ENCODE data around the gene TENM4. TPM values are rescaled to one million over a fixed set of nuclear protein-coding genes. Genes with fewer than 3 reads are reported as not detected.

TENM4 gene
- total and polyA plus RNA-seq, 2 of the 8 experiments (the other 6 are each of a cell fraction or from before 2014, with no cell fraction given), result 3.5 to 7.2 TPM

DNA sequence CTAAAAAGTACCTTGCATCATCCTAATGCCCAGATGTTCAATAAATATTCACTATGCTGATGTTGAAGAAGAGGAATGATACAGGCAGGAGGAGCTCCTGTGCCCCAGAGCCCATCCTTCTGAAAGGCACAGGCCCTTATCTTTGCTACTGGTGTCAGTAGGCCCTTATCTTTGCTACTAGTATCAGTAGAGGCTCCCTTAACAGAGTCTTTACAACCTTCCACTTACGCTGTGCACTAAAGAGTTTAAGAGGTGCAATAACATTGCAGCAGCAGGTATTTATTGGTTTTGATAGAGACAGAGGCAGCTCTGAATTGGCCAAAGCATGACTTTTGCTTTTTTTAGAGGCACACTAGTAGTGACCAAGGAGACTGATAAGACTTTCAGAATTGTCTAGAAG, 174.4 kb downstream of the TENM4 start (continued):
- TF ChIP-seq, protein P1, sequence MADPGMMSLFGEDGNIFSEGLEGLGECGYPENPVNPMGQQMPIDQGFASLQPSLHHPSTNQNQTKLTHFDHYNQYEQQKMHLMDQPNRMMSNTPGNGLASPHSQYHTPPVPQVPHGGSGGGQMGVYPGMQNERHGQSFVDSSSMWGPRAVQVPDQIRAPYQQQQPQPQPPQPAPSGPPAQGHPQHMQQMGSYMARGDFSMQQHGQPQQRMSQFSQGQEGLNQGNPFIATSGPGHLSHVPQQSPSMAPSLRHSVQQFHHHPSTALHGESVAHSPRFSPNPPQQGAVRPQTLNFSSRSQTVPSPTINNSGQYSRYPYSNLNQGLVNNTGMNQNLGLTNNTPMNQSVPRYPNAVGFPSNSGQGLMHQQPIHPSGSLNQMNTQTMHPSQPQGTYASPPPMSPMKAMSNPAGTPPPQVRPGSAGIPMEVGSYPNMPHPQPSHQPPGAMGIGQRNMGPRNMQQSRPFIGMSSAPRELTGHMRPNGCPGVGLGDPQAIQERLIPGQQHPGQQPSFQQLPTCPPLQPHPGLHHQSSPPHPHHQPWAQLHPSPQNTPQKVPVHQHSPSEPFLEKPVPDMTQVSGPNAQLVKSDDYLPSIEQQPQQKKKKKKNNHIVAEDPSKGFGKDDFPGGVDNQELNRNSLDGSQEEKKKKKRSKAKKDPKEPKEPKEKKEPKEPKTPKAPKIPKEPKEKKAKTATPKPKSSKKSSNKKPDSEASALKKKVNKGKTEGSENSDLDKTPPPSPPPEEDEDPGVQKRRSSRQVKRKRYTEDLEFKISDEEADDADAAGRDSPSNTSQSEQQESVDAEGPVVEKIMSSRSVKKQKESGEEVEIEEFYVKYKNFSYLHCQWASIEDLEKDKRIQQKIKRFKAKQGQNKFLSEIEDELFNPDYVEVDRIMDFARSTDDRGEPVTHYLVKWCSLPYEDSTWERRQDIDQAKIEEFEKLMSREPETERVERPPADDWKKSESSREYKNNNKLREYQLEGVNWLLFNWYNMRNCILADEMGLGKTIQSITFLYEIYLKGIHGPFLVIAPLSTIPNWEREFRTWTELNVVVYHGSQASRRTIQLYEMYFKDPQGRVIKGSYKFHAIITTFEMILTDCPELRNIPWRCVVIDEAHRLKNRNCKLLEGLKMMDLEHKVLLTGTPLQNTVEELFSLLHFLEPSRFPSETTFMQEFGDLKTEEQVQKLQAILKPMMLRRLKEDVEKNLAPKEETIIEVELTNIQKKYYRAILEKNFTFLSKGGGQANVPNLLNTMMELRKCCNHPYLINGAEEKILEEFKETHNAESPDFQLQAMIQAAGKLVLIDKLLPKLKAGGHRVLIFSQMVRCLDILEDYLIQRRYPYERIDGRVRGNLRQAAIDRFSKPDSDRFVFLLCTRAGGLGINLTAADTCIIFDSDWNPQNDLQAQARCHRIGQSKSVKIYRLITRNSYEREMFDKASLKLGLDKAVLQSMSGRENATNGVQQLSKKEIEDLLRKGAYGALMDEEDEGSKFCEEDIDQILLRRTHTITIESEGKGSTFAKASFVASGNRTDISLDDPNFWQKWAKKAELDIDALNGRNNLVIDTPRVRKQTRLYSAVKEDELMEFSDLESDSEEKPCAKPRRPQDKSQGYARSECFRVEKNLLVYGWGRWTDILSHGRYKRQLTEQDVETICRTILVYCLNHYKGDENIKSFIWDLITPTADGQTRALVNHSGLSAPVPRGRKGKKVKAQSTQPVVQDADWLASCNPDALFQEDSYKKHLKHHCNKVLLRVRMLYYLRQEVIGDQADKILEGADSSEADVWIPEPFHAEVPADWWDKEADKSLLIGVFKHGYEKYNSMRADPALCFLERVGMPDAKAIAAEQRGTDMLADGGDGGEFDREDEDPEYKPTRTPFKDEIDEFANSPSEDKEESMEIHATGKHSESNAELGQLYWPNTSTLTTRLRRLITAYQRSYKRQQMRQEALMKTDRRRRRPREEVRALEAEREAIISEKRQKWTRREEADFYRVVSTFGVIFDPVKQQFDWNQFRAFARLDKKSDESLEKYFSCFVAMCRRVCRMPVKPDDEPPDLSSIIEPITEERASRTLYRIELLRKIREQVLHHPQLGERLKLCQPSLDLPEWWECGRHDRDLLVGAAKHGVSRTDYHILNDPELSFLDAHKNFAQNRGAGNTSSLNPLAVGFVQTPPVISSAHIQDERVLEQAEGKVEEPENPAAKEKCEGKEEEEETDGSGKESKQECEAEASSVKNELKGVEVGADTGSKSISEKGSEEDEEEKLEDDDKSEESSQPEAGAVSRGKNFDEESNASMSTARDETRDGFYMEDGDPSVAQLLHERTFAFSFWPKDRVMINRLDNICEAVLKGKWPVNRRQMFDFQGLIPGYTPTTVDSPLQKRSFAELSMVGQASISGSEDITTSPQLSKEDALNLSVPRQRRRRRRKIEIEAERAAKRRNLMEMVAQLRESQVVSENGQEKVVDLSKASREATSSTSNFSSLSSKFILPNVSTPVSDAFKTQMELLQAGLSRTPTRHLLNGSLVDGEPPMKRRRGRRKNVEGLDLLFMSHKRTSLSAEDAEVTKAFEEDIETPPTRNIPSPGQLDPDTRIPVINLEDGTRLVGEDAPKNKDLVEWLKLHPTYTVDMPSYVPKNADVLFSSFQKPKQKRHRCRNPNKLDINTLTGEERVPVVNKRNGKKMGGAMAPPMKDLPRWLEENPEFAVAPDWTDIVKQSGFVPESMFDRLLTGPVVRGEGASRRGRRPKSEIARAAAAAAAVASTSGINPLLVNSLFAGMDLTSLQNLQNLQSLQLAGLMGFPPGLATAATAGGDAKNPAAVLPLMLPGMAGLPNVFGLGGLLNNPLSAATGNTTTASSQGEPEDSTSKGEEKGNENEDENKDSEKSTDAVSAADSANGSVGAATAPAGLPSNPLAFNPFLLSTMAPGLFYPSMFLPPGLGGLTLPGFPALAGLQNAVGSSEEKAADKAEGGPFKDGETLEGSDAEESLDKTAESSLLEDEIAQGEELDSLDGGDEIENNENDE (IDR thresholded peaks at IDR 0.05; ENCODE audit: insufficient replicate concordance, low read length), result no peak
- TF ChIP-seq RNF2 (IDR thresholded peaks at IDR 0.05; ENCODE audit: borderline replicate concordance, low read depth, low read length, missing control alignments, poor library complexity, severe bottlenecking), result no peak
- TF ChIP-seq GABPA (IDR thresholded peaks at IDR 0.05; ENCODE audit: borderline replicate concordance, insufficient read depth, low read length), result no peak
- TF ChIP-seq HDAC6 (IDR thresholded peaks at IDR 0.05; ENCODE audit: low read depth, low read length), result no peak
- TF ChIP-seq, protein P2, sequence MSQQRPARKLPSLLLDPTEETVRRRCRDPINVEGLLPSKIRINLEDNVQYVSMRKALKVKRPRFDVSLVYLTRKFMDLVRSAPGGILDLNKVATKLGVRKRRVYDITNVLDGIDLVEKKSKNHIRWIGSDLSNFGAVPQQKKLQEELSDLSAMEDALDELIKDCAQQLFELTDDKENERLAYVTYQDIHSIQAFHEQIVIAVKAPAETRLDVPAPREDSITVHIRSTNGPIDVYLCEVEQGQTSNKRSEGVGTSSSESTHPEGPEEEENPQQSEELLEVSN (IDR thresholded peaks at IDR 0.05), result no peak
- TF ChIP-seq ZNF274 (IDR thresholded peaks at IDR 0.05; ENCODE audit: borderline replicate concordance, extremely low read depth, low read length), result no peak
- TF ChIP-seq SP4 (IDR thresholded peaks at IDR 0.05; ENCODE audit: low read length), result no peak
- no peak for TF ChIP-seq POU5F1 (IDR thresholded peaks at IDR 0.05; ENCODE audit: low read depth, low read length)
- TF ChIP-seq NRF1 (IDR thresholded peaks at IDR 0.05; ENCODE audit: low read depth, low read length), result no peak
